Measurements from ENCODE around the gene TRHDE.

The TRHDE gene

GRCh38 chr12:72465940-72466630 is 193.9 kb downstream of the TRHDE start:
- WGBS, 2 experiments (ENCODE audit: insufficient coverage in 2 of 2) = 85 to 88% methylated on average over 4 of the region's 5 CpGs
- Histone ChIP-seq H3K27ac (ENCODE audit: low read depth, low read length, severe bottlenecking) (no peak overlapping the region), H3K4me3 (ENCODE audit: extremely low read depth, insufficient read depth, low read length, poor library complexity, severe bottlenecking) (no peak overlapping the region), H3K9me3 (ENCODE audit: control insufficient read depth, low read length) (no peaks in the 10 kb centered on the region), H3K4me1 (ENCODE audit: control insufficient read depth, insufficient read depth, low read length, poor library complexity, severe bottlenecking) (no peaks in the 10 kb centered on the region), H3K36me3 (ENCODE audit: control insufficient read depth, insufficient read depth, low read length) (no peaks in the 10 kb centered on the region)

- H3K4me1 ChIP-seq (ENCODE audit: control insufficient read depth, insufficient read depth, low read length, poor library complexity, severe bottlenecking) = no peaks in the 10 kb centered on the region
- no peak overlapping the region for H3K4me3 ChIP-seq (ENCODE audit: extremely low read depth, insufficient read depth, low read length, poor library complexity, severe bottlenecking)
- H3K27ac ChIP-seq (ENCODE audit: low read depth, low read length, severe bottlenecking) = no peak overlapping the region
- H3K36me3 ChIP-seq (ENCODE audit: control insufficient read depth, insufficient read depth, low read length) = no peaks in the 10 kb centered on the region
- WGBS, 2 experiments (ENCODE audit: insufficient coverage in 2 of 2) = no CpG with 5 or more reads among the region's 2 CpGs
- H3K9me3 ChIP-seq (ENCODE audit: control insufficient read depth, low read length) = no peaks in the 10 kb centered on the region
Measured at GRCh38 chr12:72467985-72468384, 195.8 kb downstream of the TRHDE start.

GRCh38 chr12:72468505-72468904 is 196.3 kb downstream of the TRHDE start:
- Histone ChIP-seq H3K36me3 (ENCODE audit: control insufficient read depth, insufficient read depth, low read length) (no peaks in the 10 kb centered on the region), H3K27ac (ENCODE audit: low read depth, low read length, severe bottlenecking) (no peak overlapping the region), H3K4me1 (ENCODE audit: control insufficient read depth, insufficient read depth, low read length, poor library complexity, severe bottlenecking) (no peaks in the 10 kb centered on the region), H3K9me3 (ENCODE audit: control insufficient read depth, low read length) (no peaks in the 10 kb centered on the region), H3K4me3 (ENCODE audit: extremely low read depth, insufficient read depth, low read length, poor library complexity, severe bottlenecking) (no peak overlapping the region)
- 92 to 96% methylated on average over 2 of the region's 3 CpGs for WGBS, 2 experiments (ENCODE audit: insufficient coverage in 2 of 2)

- Histone ChIP-seq H3K27ac (ENCODE audit: low read depth, low read length, severe bottlenecking) (peak overlapping the region; percentile 36), H3K9me3 (ENCODE audit: control insufficient read depth, low read length) (no peaks in the 10 kb centered on the region), H3K4me1 (ENCODE audit: control insufficient read depth, insufficient read depth, low read length, poor library complexity, severe bottlenecking) (no peaks in the 10 kb centered on the region), H3K36me3 (ENCODE audit: control insufficient read depth, insufficient read depth, low read length) (no peaks in the 10 kb centered on the region), H3K4me3 (ENCODE audit: extremely low read depth, insufficient read depth, low read length, poor library complexity, severe bottlenecking) (no peak overlapping the region)
- WGBS, 2 experiments (ENCODE audit: insufficient coverage in 2 of 2) = 33% methylated on average over 1 of the region's 3 CpGs; no CpG with 5 or more reads in 1 of the 2 experiments
Measured at GRCh38 chr12:72471806-72472205, 199.6 kb downstream of the TRHDE start.

GRCh38 chr12:72472350-72472749 is 200.2 kb downstream of the TRHDE start:
- Histone ChIP-seq H3K9me3 (ENCODE audit: control insufficient read depth, low read length) (no peaks in the 10 kb centered on the region), H3K27ac (ENCODE audit: low read depth, low read length, severe bottlenecking) (no peak overlapping the region), H3K36me3 (ENCODE audit: control insufficient read depth, insufficient read depth, low read length) (no peaks in the 10 kb centered on the region), H3K4me1 (ENCODE audit: control insufficient read depth, insufficient read depth, low read length, poor library complexity, severe bottlenecking) (no peaks in the 10 kb centered on the region), H3K4me3 (ENCODE audit: extremely low read depth, insufficient read depth, low read length, poor library complexity, severe bottlenecking) (no peak overlapping the region)
- 70 to 83% methylated on average over 2 to 3 of the region's 3 CpGs for WGBS, 2 experiments (ENCODE audit: insufficient coverage in 2 of 2)

- no peaks in the 10 kb centered on the region for H3K9me3 ChIP-seq (ENCODE audit: control insufficient read depth, low read length)
- 89 to 100% methylated on average over 2 of the region's 2 CpGs for WGBS, 2 experiments (ENCODE audit: insufficient coverage in 2 of 2)
- H3K4me3 ChIP-seq (ENCODE audit: extremely low read depth, insufficient read depth, low read length, poor library complexity, severe bottlenecking) = no peak overlapping the region
- H3K27ac ChIP-seq (ENCODE audit: low read depth, low read length, severe bottlenecking) = no peak overlapping the region
- no peaks in the 10 kb centered on the region for H3K4me1 ChIP-seq (ENCODE audit: control insufficient read depth, insufficient read depth, low read length, poor library complexity, severe bottlenecking)
- H3K36me3 ChIP-seq (ENCODE audit: control insufficient read depth, insufficient read depth, low read length) = no peaks in the 10 kb centered on the region
Measured at GRCh38 chr12:72476301-72476700, 204.1 kb downstream of the TRHDE start.

GRCh38 chr12:72485017-72485701 is 213.0 kb downstream of the TRHDE start:
- H3K4me1 ChIP-seq (ENCODE audit: control insufficient read depth, insufficient read depth, low read length, poor library complexity, severe bottlenecking) = no peaks in the 10 kb centered on the region
- no peak overlapping the region for H3K27ac ChIP-seq (ENCODE audit: low read depth, low read length, severe bottlenecking)
- no peaks in the 10 kb centered on the region for H3K9me3 ChIP-seq (ENCODE audit: control insufficient read depth, low read length)
- H3K36me3 ChIP-seq (ENCODE audit: control insufficient read depth, insufficient read depth, low read length) = no peaks in the 10 kb centered on the region
- no peak overlapping the region for H3K4me3 ChIP-seq (ENCODE audit: extremely low read depth, insufficient read depth, low read length, poor library complexity, severe bottlenecking)
- 84 to 94% methylated on average over 3 of the region's 4 CpGs for WGBS, 2 experiments (ENCODE audit: insufficient coverage in 2 of 2)

- Histone ChIP-seq H3K27ac (ENCODE audit: low read depth, low read length, severe bottlenecking) (no peak overlapping the region), H3K36me3 (ENCODE audit: control insufficient read depth, insufficient read depth, low read length) (no peaks in the 10 kb centered on the region), H3K4me1 (ENCODE audit: control insufficient read depth, insufficient read depth, low read length, poor library complexity, severe bottlenecking) (no peaks in the 10 kb centered on the region), H3K4me3 (ENCODE audit: extremely low read depth, insufficient read depth, low read length, poor library complexity, severe bottlenecking) (no peak overlapping the region), H3K9me3 (ENCODE audit: control insufficient read depth, low read length) (no peaks in the 10 kb centered on the region)
- 100% methylated on average over 2 of the region's 4 CpGs; no CpG with 5 or more reads in 1 of the 2 experiments for WGBS, 2 experiments (ENCODE audit: insufficient coverage in 2 of 2)
Measured at GRCh38 chr12:72491426-72491825, 219.3 kb downstream of the TRHDE start.

- Histone ChIP-seq H3K4me3 (ENCODE audit: extremely low read depth, insufficient read depth, low read length, poor library complexity, severe bottlenecking) (no peak overlapping the region), H3K4me1 (ENCODE audit: control insufficient read depth, insufficient read depth, low read length, poor library complexity, severe bottlenecking) (no peaks in the 10 kb centered on the region), H3K27ac (ENCODE audit: low read depth, low read length, severe bottlenecking) (no peak overlapping the region), H3K9me3 (ENCODE audit: control insufficient read depth, low read length) (no peaks in the 10 kb centered on the region), H3K36me3 (ENCODE audit: control insufficient read depth, insufficient read depth, low read length) (no peaks in the 10 kb centered on the region)
- WGBS, 2 experiments (ENCODE audit: insufficient coverage in 2 of 2) = 83 to 92% methylated on average over 1 of the region's 1 CpG
Measured at GRCh38 chr12:72493407-72493806, 221.2 kb downstream of the TRHDE start.

- 100% methylated on average over 1 of the region's 1 CpG; no CpG with 5 or more reads in 1 of the 2 experiments for WGBS, 2 experiments (ENCODE audit: insufficient coverage in 2 of 2)
Measured at GRCh38 chr12:72498354-72498753, 226.2 kb downstream of the TRHDE start.

GRCh38 chr12:72499244-72499643 is 227.1 kb downstream of the TRHDE start:
- no peak overlapping the region for H3K27ac ChIP-seq (ENCODE audit: low read depth, low read length, severe bottlenecking)
- no peak overlapping the region for H3K4me3 ChIP-seq (ENCODE audit: extremely low read depth, insufficient read depth, low read length, poor library complexity, severe bottlenecking)
- no peaks in the 10 kb centered on the region for H3K4me1 ChIP-seq (ENCODE audit: control insufficient read depth, insufficient read depth, low read length, poor library complexity, severe bottlenecking)
- H3K9me3 ChIP-seq (ENCODE audit: control insufficient read depth, low read length) = no peaks in the 10 kb centered on the region
- H3K36me3 ChIP-seq (ENCODE audit: control insufficient read depth, insufficient read depth, low read length) = no peaks in the 10 kb centered on the region
- WGBS, 2 experiments (ENCODE audit: insufficient coverage in 2 of 2) = 85 to 90% methylated on average over 2 to 3 of the region's 5 CpGs

More at GRCh38 chr12:72498354-72498753, 226.2 kb downstream of the TRHDE start:
- no peaks in the 10 kb centered on the region for H3K9me3 ChIP-seq (ENCODE audit: control insufficient read depth, low read length)
- no peak overlapping the region for H3K27ac ChIP-seq (ENCODE audit: low read depth, low read length, severe bottlenecking)
- H3K4me3 ChIP-seq (ENCODE audit: extremely low read depth, insufficient read depth, low read length, poor library complexity, severe bottlenecking) = no peak overlapping the region
- H3K4me1 ChIP-seq (ENCODE audit: control insufficient read depth, insufficient read depth, low read length, poor library complexity, severe bottlenecking) = no peaks in the 10 kb centered on the region
- no peaks in the 10 kb centered on the region for H3K36me3 ChIP-seq (ENCODE audit: control insufficient read depth, insufficient read depth, low read length)

Measured in mesodermal cell (in vitro differentiated cells).